Bronchial epithelial cell (primary cell): ENCODE data around the gene CAPZB. TPM values are rescaled to one million over a fixed set of nuclear protein-coding genes. Genes with fewer than 3 reads are reported as not detected.

Source experiments
- DNase-seq: peaks from one replicate; pipeline ENCODE4 v3.0.0-alpha.2; 2010; ENCODE audit warnings: low read depth
- FAIRE-seq: peaks from 2 replicates; lab custom pipeline; 2011; peaks lifted over from hg19 to GRCh38; lab: Jason Lieb, UNC
- H3K27me3 ChIP-seq: 2 replicates; pipeline ENCODE4 v1.5.1; 2011; ENCODE audit warnings: low read length; ENCODE audit not compliant: control insufficient read depth, insufficient read depth
- H3K36me3 ChIP-seq: 2 replicates; pipeline ENCODE4 v1.5.1; 2011; ENCODE audit warnings: low read length; ENCODE audit not compliant: control insufficient read depth, insufficient read depth
- H3K4me3 ChIP-seq: 2 replicates; pipeline ENCODE4 v1.5.1; 2011; ENCODE audit warnings: mild to moderate bottlenecking, low read depth, low read length, control low read depth
- CTCF ChIP-seq: IDR thresholded peaks from 2 replicates; pipeline ENCODE4 v1.5.1; 2011; ENCODE audit warnings: mild to moderate bottlenecking, moderate library complexity, low read length, control low read depth, inconsistent platforms; ENCODE audit not compliant: insufficient read depth, severe bottlenecking
- total RNA-seq: library from RNA; depleted of rRNA; stranded (reverse); fragments of >200 nt; gene quantifications from 2 replicates; pipeline ENCODE4 v1.2.1, GENCODE V29; 2014

Gene CAPZB
- total RNA-seq, 1 donor from 2014 or later = 73.5 TPM

- no peak for DNase-seq
These were observed 55.7 kb downstream of the CAPZB start for GRCh38 chr1:19429611-19430010.

GRCh38 chr1:19427087-19427781 is 58.1 kb downstream of the CAPZB start:
- H3K27me3 ChIP-seq = no peaks in the 10 kb centered on the region
- no peak for TF ChIP-seq CTCF
- no peak overlapping the region for H3K4me3 ChIP-seq
- H3K36me3 ChIP-seq = no peaks in the 10 kb centered on the region
- FAIRE-seq = no peak
- no peak for DNase-seq

More at GRCh38 chr1:19429611-19430010, 55.7 kb downstream of the CAPZB start:
- TF ChIP-seq CTCF = no peak
- FAIRE-seq = no peak
- H3K27me3 ChIP-seq = no peaks in the 10 kb centered on the region
- no peak overlapping the region for H3K4me3 ChIP-seq
- no peaks in the 10 kb centered on the region for H3K36me3 ChIP-seq

GRCh38 chr1:19426294-19427086 is 58.8 kb downstream of the CAPZB start:
- no peak for DNase-seq
- H3K4me3 ChIP-seq = no peak overlapping the region
- no peaks in the 10 kb centered on the region for H3K36me3 ChIP-seq
- no peak for TF ChIP-seq CTCF
- no peaks in the 10 kb centered on the region for H3K27me3 ChIP-seq
- no peak for FAIRE-seq

- no peak for FAIRE-seq
- H3K4me3 ChIP-seq = no peak overlapping the region
- no peaks in the 10 kb centered on the region for H3K36me3 ChIP-seq
- DNase-seq = no peak
- no peaks in the 10 kb centered on the region for H3K27me3 ChIP-seq
- TF ChIP-seq CTCF = no peak
These were observed 59.6 kb downstream of the CAPZB start for GRCh38 chr1:19425646-19426239.

- no peak for DNase-seq
- H3K27me3 ChIP-seq = no peaks in the 10 kb centered on the region
- no peak overlapping the region for H3K4me3 ChIP-seq
- no peak for TF ChIP-seq CTCF
- FAIRE-seq = no peak
- H3K36me3 ChIP-seq = no peaks in the 10 kb centered on the region
These were observed 60.4 kb downstream of the CAPZB start for GRCh38 chr1:19424651-19425570.
